ENCODE results near the gene UBASH3A.

UBASH3A gene

GRCh38 chr21:42438316-42439205 is 34.9 kb downstream of the UBASH3A start:
- no peak for TF ChIP-seq CTCF (IDR thresholded peaks at IDR 0.05; ENCODE audit: low read depth, low read length)
- no peak for DNase-seq (ENCODE audit: extremely low read depth, low read depth)

GRCh38 chr21:42439284-42440186 is 35.8 kb downstream of the UBASH3A start:
- DNase-seq (ENCODE audit: extremely low read depth, low read depth), result no peak
- TF ChIP-seq CTCF (IDR thresholded peaks at IDR 0.05; ENCODE audit: low read depth, low read length), result no peak

- no peak for DNase-seq (ENCODE audit: extremely low read depth, low read depth)
- no peak for TF ChIP-seq CTCF (IDR thresholded peaks at IDR 0.05; ENCODE audit: low read depth, low read length)
These were observed 36.6 kb downstream of the UBASH3A start for GRCh38 chr21:42440187-42440792.

- DNase-seq (ENCODE audit: extremely low read depth, low read depth), result no peak
- no peak for TF ChIP-seq CTCF (IDR thresholded peaks at IDR 0.05; ENCODE audit: low read depth, low read length)
These were observed 38.3 kb downstream of the UBASH3A start for GRCh38 chr21:42441963-42442362.

- no peak for TF ChIP-seq CTCF (IDR thresholded peaks at IDR 0.05; ENCODE audit: low read depth, low read length)
- no peak for DNase-seq (ENCODE audit: extremely low read depth, low read depth)
These were observed 39.6 kb downstream of the UBASH3A start for GRCh38 chr21:42443181-42443785.

GRCh38 chr21:42443876-42444744 is 40.4 kb downstream of the UBASH3A start:
- TF ChIP-seq CTCF (IDR thresholded peaks at IDR 0.05; ENCODE audit: low read depth, low read length), result no peak
- DNase-seq (ENCODE audit: extremely low read depth, low read depth), result no peak

All from AG09319 (cell line).